GM19240 (cell line): ENCODE data around the gene MTHFD2.
"Not testable (repeated sequence)": the region's sequence is repeated elsewhere in the genome, so short reads cannot be mapped to it uniquely, and the experiment has no call there.

Experiments used
- DNase-seq: peaks from one replicate; pipeline ENCODE4 v3.0.0; 2011; ENCODE audit warnings: low spot score; ENCODE audit not compliant: insufficient read length

MTHFD2 gene

GRCh38 chr2:74198461-74199274 lies at the start of gene MTHFD2:
MTHFD2 (plus strand) TSS chr2:74198615; CDS start chr2:74198642, 27 bp downstream.
- peak; percentile 77 for DNase-seq

- DNase-seq, result no peak
Observed at GRCh38 chr2:74149247-74149525, 49.2 kb upstream of the MTHFD2 start.

- DNase-seq, result no peak
Observed at GRCh38 chr2:74149570-74150319, 48.7 kb upstream of the MTHFD2 start.

GRCh38 chr2:74152954-74153353 lies 45.5 kb upstream of the MTHFD2 start:
- DNase-seq, result no peak

- no peak for DNase-seq
Observed at GRCh38 chr2:74155830-74156229, 42.6 kb upstream of the MTHFD2 start.

GRCh38 chr2:74162951-74163350 lies 35.5 kb upstream of the MTHFD2 start:
- no peak for DNase-seq

GRCh38 chr2:74164761-74165160 lies 33.7 kb upstream of the MTHFD2 start:
- DNase-seq, result no peak

GRCh38 chr2:74168739-74169138 lies 29.7 kb upstream of the MTHFD2 start:
- DNase-seq, result no peak

- no peak for DNase-seq
Observed at GRCh38 chr2:74174909-74175308, 23.5 kb upstream of the MTHFD2 start.

GRCh38 chr2:74177696-74178095 lies 20.7 kb upstream of the MTHFD2 start:
- no peak for DNase-seq

GRCh38 chr2:74178211-74179062 lies 20.0 kb upstream of the MTHFD2 start, which contains the start of gene MOB1A:
MOB1A (minus strand) TSS chr2:74178879; CDS start chr2:74178674, 205 bp downstream.
- peak; percentile 47 for DNase-seq

GRCh38 chr2:74179063-74179865 lies 19.2 kb upstream of the MTHFD2 start:
- DNase-seq, result no peak

- no peak for DNase-seq
Observed at GRCh38 chr2:74181739-74182138, 16.7 kb upstream of the MTHFD2 start.

- no peak for DNase-seq
Observed at GRCh38 chr2:74183878-74184277, 14.5 kb upstream of the MTHFD2 start.

- DNase-seq, result no peak
Observed at GRCh38 chr2:74186038-74186437, 12.4 kb upstream of the MTHFD2 start.

- DNase-seq, result not testable (repeated sequence)
Observed at GRCh38 chr2:74186706-74187105, 11.7 kb upstream of the MTHFD2 start.

- no peak for DNase-seq
Observed at GRCh38 chr2:74188018-74188601, 10.3 kb upstream of the MTHFD2 start.

- no peak for DNase-seq
Observed at GRCh38 chr2:74188696-74189095, 9.7 kb upstream of the MTHFD2 start.

- DNase-seq, result no peak
Observed at GRCh38 chr2:74191596-74192380, 6.6 kb upstream of the MTHFD2 start.

GRCh38 chr2:74194799-74195198 lies 3.6 kb upstream of the MTHFD2 start:
- no peak for DNase-seq
